HG02763 (cell line): ENCODE data around the gene MIF.
"Not testable (repeated sequence)": the region's sequence is repeated elsewhere in the genome, so short reads cannot be mapped to it uniquely, and the experiment has no call there.

ENCODE experiments used
- ATAC-seq: cut with Tn5 transposase; IDR thresholded peaks from one replicate; pipeline ENCODE4 v1.9.1; 2021; ENCODE audit warnings: mild to moderate bottlenecking, moderate library complexity; ENCODE audit not compliant: unreplicated experiment

Gene MIF

DNA sequence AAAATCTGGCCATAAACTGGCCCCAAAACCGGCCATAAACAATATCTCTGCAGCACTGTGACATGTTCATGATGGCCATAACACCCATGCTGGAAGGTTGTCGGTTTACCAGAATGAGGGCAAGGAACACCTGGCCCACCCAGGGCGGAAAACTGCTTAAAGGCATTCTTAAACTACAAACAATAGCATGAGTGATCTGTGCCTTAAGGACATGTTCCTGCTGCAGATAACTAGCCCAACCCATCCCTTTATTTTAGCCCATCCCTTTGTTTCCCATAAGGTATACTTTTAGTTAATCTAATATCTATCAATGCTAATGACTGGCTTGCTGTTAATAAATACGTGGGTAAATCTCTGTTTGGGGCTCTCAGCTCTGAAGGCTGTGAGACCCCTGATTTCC lies 6.0 kb downstream of the MIF start:
- ATAC-seq = not testable (repeated sequence)

DNA sequence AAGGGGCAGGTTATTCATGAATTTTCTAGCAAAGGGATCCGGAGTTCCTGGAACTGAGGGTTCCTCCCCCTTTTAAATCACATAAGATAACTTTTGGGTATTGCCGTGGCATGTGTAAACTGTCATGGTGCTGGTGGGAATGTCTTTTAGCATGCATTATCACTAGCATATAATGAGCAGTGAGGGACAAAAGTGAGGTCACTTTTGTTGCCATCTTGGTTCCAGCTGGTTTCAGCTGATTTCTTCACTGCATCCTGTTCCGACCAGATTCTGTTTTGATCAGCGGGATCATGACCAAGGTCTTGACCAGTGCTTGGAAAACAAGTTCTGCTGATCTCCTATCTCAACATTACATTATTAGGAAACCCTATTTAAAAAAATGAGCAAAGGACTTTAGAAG lies 7.4 kb downstream of the MIF start:
- ATAC-seq = no peak

DNA sequence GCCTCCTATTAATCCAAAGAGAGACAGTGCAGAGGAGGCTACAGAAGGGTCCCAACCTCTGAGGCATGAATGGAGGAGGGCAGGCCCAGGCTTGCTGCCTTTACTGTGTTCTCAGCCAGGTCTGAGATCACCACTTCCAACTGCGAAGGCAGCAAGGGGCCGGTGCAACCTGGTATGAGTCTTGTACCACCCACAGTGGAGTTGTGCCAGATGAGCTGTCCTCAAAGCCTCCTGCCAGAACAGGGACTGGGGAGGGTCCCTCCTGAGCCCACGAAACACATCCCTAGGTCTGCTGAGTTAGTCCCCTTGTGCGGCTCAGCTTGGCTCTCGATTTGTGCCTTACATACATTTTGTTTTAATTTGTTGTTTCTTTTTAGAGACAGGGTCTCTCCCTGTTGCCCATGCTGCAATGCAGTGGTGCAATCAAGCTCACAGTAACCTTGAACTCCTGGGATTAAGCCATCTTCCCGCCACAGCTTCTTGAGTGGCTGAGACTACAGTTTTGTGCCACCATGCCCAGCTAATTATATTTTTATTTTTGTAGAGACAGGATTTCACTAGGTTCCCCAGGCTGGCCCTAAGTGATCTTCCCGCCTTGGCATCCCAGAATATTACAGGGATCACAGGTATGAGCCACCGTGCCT lies 9.3 kb downstream of the MIF start:
- ATAC-seq = no peak

DNA sequence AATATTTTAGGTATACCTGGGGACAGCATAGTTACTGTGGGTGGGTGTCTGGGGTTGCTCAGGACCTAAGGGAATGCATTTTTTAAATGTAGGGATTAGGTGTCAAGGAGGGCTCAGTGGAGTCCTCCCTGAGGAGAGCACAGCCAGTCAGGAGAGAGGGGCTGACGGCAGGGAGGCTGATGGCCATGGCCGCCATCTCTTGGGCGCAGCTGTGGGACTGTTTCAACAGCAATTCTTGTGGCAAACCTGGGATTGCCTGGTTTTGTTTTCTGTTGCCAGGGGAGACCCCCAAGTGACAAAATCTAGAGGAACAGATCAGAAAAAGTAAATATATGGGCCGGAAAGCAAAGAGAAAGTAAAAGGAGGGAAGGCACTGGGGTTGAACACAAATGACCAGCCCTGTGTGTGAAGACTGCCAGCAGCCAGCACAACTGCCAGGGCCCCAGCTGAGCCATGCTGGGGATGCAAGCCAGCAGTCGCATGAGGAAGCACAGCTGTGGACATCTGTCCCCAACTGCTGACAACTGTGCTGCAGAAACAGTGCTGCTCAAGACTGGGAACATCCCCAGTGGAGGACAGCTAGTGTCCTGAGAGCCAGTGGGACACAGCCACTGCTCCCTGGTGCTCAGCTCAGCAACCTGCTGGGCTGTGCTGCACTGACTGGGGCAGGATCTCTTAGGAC lies 10.5 kb downstream of the MIF start:
- ATAC-seq = no peak

DNA sequence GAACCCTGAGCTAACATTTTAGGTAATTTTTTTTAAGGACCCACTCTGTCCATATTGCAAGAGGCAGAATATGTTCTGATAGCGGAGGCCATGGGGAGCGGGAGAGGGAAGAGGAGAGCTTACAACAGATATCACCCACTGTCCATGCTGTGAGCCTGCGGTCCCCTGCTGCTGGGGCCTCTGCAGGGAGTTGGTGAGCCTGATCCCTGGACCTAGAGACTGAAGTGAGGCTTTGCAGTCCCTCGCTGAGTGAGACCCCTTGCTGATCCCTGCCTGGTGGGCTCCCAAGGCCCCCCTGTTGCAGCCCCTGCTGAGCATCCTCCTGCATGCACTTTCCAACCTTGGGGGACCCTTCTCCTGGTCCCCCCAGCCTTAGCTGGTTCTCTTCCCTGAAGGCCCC lies 12.5 kb downstream of the MIF start:
- no peak for ATAC-seq

DNA sequence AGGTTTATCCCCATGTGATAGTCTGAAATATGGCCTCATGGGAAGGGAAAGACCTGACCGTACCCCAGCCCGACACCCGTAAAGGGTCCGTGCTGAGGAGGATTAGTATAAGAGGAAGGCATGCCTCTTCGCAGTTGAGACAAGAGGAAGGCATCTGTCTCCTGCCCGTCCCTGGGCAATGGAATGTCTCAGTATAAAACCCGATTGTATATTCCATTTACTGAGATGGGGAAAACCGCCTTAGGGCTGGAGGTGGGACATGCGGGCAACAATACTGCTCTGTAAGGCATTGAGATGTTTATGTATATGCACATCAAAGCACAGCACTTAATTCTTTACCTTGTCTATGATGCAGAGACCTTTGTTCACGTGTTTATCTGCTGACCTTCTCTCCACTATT lies 13.2 kb downstream of the MIF start:
- not testable (repeated sequence) for ATAC-seq

DNA sequence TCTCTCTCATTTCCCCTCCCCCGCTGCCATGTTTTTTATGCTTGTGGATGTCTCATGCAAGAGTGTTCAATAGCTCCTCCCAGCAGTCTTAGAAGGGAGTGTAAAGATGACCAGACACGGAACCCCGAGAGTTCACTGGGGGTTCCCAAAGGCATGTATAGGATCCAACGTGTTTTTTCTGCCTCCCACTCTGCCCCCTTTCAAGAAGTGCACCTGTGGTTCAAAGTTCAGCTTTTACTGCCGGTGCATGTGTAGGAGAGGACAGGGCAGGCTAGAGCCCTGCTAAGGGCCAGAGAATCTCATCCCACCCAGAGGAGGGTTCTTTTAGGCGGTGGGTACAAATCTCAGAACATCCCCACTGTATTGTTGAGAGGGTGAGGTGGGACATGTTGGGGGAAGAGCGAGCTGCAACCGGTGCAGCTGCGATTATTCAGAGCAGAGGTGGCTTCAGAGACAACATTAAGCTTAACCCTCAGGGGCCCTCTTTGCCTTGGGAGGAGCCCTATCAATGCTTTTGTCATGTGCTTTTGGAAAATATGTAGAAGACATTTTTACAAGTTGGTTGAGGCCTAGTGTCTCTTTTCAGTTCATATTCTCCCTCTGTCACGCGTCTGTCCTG lies 14.5 kb downstream of the MIF start:
- ATAC-seq = no peak

DNA sequence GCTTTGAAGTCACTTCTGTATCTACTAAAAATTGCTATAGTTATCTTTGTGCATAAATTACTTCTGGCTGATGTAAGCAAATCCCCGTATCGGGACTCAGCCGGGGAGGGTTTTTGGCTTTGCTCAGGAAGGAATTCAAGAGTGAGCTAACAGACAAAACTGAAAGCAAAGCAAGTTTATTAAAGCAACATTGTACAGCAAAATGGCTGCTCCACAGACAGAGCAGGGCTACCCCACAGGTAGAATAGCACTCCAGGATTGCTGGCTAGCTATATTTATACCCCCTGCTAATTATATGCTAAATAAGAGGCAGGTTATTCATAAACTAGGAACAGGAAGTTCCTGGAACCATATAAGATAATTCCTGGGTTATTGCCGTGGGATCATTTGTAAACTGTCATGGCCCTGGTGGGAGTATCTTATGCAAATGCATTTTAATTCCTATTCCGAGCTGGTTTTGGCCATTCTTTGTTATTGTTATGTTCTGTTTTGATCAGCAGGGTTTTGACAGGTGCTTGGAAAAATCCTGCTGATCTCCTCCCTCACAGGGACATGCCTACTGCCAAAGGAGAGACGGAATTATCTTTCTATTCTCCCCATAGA lies 15.2 kb downstream of the MIF start:
- no peak for ATAC-seq

DNA sequence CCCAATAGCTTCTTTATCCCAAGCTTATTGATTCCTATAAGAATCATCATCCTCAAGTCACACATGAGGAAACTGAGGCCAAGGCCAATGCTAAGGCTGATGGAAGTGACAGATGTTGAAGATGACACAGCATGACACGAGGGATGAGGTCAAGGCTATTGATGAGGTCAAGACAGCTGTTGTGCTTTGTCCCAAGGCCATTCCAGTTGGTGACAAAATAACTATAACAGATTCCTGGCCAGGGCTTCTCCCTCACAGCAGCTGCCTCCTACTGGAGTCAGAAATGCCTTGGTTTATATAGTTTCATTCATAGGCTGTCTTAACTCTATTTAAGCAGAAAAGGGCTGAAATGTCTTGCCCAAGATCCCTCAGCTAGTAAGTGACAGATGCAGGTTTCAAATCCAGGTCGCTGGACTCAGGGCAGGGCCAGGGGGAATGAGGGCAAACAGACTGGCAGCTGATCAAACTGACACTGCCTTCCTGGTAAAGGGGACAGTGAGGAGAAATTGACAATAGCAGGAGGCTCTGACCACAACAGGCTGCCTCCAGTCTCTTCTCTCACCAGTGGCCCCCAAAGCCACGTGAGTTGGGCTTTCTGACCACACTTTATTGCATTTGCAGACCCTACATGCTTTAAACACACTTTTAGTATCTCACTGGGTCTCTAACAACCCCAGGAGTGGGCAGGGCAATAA lies 16.5 kb downstream of the MIF start:
- ATAC-seq = no peak

DNA sequence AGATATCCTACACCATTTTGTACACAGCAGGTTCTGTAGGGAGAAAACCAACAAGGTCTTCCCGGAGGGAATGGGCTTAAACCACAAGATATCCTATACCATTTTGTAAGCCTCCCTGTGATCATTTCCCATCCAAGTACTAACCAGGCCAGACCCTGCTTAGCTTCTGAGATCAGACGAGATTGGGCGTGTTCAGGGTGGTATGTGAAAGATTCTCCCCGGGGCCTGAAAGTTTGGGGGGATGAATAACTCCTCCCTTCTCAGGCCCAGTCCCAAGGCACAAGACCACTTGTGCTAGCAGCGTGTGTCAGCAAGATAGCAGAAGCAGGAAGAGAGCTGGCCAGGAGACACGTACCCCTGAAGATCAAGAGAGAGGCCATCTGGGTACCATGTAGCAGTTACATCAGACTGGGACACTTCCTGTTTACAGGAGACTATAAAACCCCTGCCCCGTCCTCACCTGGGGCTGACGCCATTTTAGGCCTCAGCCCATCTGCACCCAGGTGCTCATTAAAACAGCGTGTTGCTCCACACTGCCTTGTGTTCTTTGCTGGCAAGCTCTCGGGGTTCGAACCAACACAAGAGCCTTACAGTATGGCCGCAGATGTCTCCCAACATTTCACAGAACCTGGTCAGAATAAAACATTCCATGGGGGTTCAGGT lies 17.3 kb downstream of the MIF start:
- ATAC-seq = no peak

DNA sequence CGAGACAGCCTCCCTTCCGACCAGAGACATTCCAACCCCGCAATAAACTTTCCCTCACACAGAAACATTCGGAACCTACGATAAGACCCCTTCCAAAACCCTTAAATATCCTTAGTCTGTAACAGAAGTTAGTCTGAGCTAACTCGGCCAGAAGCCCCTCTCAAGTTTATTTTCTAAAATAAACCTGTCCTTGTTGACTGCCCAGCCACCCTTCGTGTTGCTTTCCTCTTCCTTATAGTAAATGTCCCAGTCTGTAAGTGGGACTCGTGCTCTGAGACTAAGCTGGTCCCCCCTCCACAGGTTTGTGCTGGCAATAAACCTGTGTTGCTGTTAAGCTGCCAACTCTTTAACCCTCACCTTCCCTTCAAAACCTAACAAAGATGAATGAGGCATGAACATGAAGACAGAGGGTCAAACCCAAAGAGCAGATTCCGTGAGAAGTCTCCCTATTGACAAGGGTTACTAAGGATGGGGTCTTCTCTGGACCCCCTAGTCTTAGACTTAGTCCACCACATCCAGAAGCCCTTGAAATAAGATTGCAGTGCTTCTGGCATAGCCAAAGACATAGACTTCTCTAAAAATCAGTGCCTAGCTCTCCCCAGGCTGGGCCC lies 18.2 kb downstream of the MIF start:
- no peak for ATAC-seq

DNA sequence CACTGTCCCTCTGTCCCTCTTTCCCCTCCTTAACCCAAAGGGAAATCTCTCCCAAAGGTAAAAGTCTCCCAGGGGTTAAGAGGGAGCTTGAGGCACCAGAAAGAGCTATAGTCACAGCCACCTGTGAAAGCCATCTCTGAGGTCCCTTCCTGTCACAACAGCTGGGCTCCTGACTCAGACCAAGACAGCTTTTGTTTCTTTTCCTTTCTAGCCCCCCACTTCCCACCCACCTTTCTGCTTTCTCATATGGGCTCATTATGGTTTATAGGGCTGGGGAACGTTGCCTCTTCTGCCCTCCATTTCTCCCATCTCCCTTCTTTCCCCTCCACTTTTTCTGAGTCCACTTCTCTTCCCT lies 19.1 kb downstream of the MIF start:
- ATAC-seq = no peak

DNA sequence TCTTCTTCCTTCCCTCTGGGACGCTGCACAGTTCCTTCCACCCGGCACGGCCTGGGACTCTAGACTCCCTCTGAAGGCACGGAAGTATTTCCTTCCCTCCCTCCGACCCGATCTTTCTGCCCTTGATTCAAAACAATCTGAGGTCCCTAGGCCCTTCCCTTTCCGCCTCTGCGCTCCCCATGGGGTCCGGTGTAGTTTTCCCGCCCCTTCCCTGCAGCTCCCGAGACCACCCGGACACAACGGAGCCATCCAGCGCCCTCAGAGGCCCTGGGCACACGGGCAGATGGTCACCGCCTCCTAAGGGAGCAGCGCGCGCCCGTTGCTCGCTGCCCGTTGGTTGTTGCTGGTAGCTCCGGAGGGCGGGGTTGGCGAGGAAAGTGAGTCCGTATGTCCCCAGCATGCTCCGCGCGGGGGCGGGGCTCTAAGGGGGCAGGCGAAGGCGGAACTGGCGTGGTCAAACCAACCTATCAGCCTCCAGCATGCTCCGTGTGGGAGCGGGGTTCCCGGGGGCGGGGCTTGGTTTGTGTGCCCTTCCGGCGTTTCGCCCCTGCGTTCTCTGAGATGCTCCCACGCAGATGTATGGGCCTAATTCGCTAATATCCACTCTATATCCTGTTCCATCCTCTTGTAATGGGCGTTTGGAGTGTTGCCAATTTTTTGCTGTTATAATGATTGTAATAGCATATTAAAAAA lies 19.6 kb downstream of the MIF start:
- peak; percentile 97 for ATAC-seq

DNA sequence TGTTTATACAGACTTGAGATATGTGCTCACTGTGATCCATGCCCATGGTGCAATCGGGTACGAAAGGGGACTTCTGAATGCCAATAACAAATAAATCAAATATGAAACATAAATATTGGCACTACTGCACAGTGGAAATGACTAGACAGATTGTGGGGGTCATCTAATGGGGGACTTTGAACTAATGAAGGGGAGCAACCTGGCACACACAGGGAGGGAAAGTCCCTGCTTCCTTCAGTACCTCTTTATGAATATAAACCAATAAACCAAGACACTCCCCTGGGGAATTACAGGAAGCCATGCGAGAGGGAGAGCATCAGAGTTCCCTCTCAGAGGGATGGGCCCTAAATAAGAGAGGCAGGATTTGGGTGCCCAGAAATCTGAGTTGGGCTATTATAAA lies 21.1 kb downstream of the MIF start:
- no peak for ATAC-seq

DNA sequence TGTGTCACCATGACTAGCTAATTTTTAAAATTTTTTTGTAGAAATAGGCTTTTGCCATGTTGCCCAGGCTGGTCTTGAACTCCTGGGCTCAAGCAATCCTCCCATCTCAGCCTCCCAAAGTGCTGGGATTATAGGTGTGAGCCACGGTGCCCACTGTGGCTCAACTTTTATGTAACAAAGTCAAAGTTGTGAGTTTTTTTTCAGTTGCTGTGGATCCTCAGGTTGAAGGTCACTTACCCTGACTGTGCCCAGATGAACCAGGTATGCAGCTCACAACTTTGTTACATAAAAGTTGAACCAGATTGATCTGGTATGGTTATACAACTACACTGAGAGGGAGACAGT lies 26.1 kb downstream of the MIF start:
- not testable (repeated sequence) for ATAC-seq

DNA sequence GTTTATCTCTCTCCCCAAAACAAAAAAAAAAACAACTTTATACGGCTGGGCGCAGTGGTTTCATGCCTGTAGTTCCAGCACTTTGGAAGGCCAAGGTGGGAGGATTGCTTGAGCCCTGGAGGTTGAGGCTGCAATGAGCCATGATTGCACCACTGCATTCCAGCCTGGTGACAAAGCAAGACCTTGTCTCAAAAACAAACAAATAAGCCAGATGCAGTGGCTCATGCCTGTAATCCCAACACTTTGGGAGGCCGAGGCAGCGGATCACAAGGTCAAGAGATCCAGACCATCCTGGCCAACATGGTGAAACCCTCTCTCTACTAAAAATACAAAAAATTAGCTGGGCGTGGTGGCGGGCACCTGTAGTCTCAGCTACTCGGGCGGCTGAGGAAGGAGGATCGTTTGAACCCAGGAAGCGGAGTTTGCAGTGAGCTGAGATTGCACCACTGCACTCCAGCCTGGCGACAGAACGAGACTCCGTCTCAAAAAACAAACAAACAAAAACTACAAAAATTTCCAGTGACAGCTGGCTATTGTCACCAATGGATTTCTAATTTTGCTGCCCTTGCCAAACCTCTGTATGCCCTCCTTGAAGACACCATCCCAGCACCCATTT lies 27.5 kb downstream of the MIF start:
- ATAC-seq = not testable (repeated sequence)

DNA sequence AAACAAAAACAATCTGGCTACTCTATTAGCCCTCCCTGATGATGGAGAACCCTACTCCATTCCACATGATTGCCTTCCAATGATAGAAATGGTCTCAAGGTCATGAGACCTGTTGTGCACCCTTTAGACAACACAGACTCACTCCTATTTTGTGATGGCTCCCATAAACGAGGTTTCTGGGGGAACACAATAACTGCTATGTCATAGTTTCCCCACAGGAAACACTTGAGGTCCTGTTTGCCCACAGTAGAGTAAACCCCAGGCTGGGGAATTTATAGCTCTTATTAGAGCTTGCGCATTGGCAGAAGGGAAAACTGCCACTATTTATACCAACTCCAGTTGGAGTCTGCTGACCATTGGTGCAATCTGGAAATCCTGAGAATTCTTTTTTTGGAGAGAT lies 28.7 kb downstream of the MIF start:
- no peak for ATAC-seq

DNA sequence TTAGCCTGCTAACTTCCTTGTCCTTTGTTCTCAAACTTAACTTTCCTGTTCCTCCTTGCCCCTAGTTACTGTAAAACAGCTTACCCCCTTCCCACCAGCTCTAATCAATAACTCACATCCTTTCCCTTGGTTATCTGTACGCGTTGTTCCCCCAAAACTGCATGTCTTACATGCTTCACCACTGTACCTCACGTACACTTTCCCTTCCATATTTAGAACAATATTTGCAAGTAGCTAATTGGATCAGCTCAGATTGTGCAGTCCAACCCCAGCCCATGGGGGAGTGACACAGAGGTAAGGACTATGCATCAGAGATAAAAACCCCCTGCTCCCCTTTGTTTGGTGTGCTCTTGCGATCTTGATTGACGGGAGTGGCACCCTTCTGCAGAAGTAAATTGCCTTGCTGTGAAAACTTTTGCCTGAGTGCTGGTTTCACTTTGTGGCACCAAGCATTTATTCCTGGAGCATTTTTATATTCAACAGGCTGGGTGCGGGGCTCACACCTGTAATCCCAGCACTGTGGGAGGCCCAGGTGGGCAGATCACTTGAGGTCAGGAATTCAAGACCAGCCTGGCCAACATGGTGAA lies 30.9 kb downstream of the MIF start:
- ATAC-seq = no peak

DNA sequence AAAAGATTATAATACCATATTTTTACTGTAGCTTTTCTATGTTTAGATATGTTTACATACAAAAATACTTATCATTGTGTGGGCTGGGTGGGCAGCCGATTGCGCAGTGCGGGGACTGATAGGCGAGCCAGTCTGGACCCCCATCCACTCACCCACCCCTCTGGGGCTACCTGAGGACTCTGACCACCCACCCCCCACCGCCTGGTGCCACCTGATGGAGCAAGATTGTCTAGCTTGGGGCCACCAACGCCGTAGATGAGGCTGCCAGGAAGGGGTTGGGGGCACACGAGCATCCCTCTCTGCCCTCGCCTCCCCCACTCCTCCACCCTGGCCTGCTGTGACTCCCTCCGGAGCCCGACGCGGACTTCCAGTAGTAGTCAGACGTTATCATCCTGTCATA lies 32.4 kb downstream of the MIF start:
- no peak for ATAC-seq
